HCT116 (cell line): ENCODE results near the gene NUP155. TPM values are rescaled to one million over a fixed set of nuclear protein-coding genes. Genes with fewer than 3 reads are reported as not detected.

Experiments used
- ATAC-seq: fragments of 200-7000 bp; cut with Tn5 transposase; 2 replicates; pipeline ENCODE4 v1.9.1; 2020; ENCODE audit warnings: mild to moderate bottlenecking, moderate library complexity
- Bru-seq: library from RNA; stranded (reverse); fragments of 400-500 nt; gene quantifications from one replicate; lab custom pipeline; 2021; lab: Mats Ljungman, UMichigan
- BruChase-seq, 2 experiments: library from RNA; stranded (reverse); fragments of 400-500 nt; gene quantifications; one replicate each; lab custom pipeline; 2021; lab: Mats Ljungman, UMichigan
- BruUV-seq: library from RNA; stranded (reverse); fragments of 400-500 nt; replicated peaks from 2 replicates; lab custom pipeline; 2021; lab: Mats Ljungman, UMichigan
- CTCF ChIA-PET: fragments of 300-600 bp; sonication (Branson Sonifier 250); formaldehyde crosslinking; loops from one replicate; lab custom pipeline; 2021; ENCODE audit warnings: antibody characterized with exemption; lab: Charles Lee
- POLR2A ChIA-PET: fragments of 300-600, 350-600 bp; sonication (Branson Sonifier 250); formaldehyde crosslinking; loops from one replicate; lab custom pipeline; 2021; ENCODE audit warnings: antibody characterized with exemption; lab: Charles Lee
- RAD21 ChIA-PET, 2 experiments: fragments of 300-600 bp; sonication (Branson Sonifier 250); formaldehyde crosslinking; loops; one replicate each; lab custom pipeline; 2023; ENCODE audit warnings: low total read pairs in 2 of 2; ENCODE audit not compliant: uncharacterized antibody in 2 of 2, unreplicated experiment in 2 of 2, low non-redundant PET in 1 of 2; lab: Charles Lee
- DNase-seq: peaks from one replicate; pipeline ENCODE4 v3.0.0-alpha.2; 2010; ENCODE audit warnings: low read depth, low spot score
- H2AFZ ChIP-seq: fragments of 200-600 bp; shearing (Covaris generic), sonication (generic); 2 replicates; pipeline ENCODE4 v1.6.1; 2017; ENCODE audit warnings: low read depth, mixed run types, mixed read lengths, antibody characterized with exemption, low read length; ENCODE audit not compliant: poor library complexity, severe bottlenecking
- H3K27ac ChIP-seq: 2 replicates; pipeline ENCODE4 v1.5.1; 2012; ENCODE audit warnings: low read depth, low read length
- H3K27me3 ChIP-seq: fragments of 200-600 bp; sonication (generic); 2 replicates; pipeline ENCODE4 v1.6.1; 2016; ENCODE audit warnings: mixed run types, low read length, mixed read lengths; ENCODE audit not compliant: insufficient read depth
- H3K36me3 ChIP-seq, 2 experiments: fragments of 200-500 bp in 1 of 2; fragments of 200-600 bp in 1 of 2; sonication (Bioruptor generic) in 1 of 2; sonication (generic) in 1 of 2; 2 replicates each; pipeline versions ENCODE4 v1.5.1 to v1.6.1; 2014 to 2016; ENCODE audit warnings: low read length in 2 of 2, inconsistent platforms in 1 of 2, mixed read lengths in 1 of 2, mixed run types in 1 of 2; ENCODE audit not compliant: insufficient read depth in 2 of 2, control insufficient read depth in 1 of 2
- H3K4me1 ChIP-seq, 2 experiments: fragments of 200-600 bp in 1 of 2; sonication (generic) in 1 of 2; 2 replicates each; pipeline versions ENCODE4 v1.5.1 to v1.6.1; 2012 to 2017; ENCODE audit warnings: low read length in 2 of 2, inconsistent platforms in 1 of 2, mild to moderate bottlenecking in 1 of 2, mixed read lengths in 1 of 2, mixed run types in 1 of 2, moderate library complexity in 1 of 2; ENCODE audit not compliant: insufficient read depth in 2 of 2, control insufficient read depth in 1 of 2
- H3K4me2 ChIP-seq: fragments of 200-600 bp; sonication (generic); 2 replicates; pipeline ENCODE4 v1.6.1; 2017; ENCODE audit warnings: mixed run types, low read length, mixed read lengths
- H3K4me3 ChIP-seq, 2 experiments: fragments of 200-600 bp in 1 of 2; sonication (generic) in 1 of 2; replicated peaks in 1 of 2; 2 replicates each; pipeline ENCODE4 v1.5.1; 2011 to 2016; ENCODE audit warnings: low read length in 2 of 2, control low read depth in 1 of 2, low read depth in 1 of 2, mild to moderate bottlenecking in 1 of 2, mixed read lengths in 1 of 2, mixed run types in 1 of 2
- H3K79me2 ChIP-seq: fragments of 200-600 bp; sonication (generic); 2 replicates; pipeline ENCODE4 v1.6.1; 2017; ENCODE audit warnings: mild to moderate bottlenecking, mixed run types, low read length, moderate library complexity, mixed read lengths; ENCODE audit not compliant: insufficient read depth
- H3K9ac ChIP-seq: fragments of 200-600 bp; sonication (generic); 2 replicates; pipeline ENCODE4 v1.6.1; 2016; ENCODE audit warnings: low read length, mixed read lengths
- H3K9me2 ChIP-seq: fragments of 200-600 bp; sonication (generic), shearing (Covaris generic); 2 replicates; pipeline ENCODE4 v1.6.1; 2017; ENCODE audit warnings: mixed run types, mild to moderate bottlenecking, moderate library complexity; ENCODE audit not compliant: insufficient read depth
- H3K9me3 ChIP-seq, 2 experiments: fragments of 200-500 bp in 1 of 2; fragments of 200-600 bp in 1 of 2; sonication (Bioruptor generic) in 1 of 2; sonication (generic) in 1 of 2; 2 replicates each; pipeline ENCODE4 v1.6.1; 2014 to 2017; ENCODE audit warnings: low read length in 2 of 2, mixed read lengths in 2 of 2, inconsistent platforms in 1 of 2, low read depth in 1 of 2, mild to moderate bottlenecking in 1 of 2, mixed run types in 1 of 2, moderate library complexity in 1 of 2; ENCODE audit not compliant: control insufficient read depth in 1 of 2, insufficient read depth in 1 of 2
- H4K20me1 ChIP-seq: fragments of 200-600 bp; sonication (generic), shearing (Covaris generic); 2 replicates; pipeline ENCODE4 v1.6.1; 2017; ENCODE audit warnings: mixed run types, mild to moderate bottlenecking, moderate library complexity; ENCODE audit not compliant: insufficient read depth
- ATF3 ChIP-seq: IDR thresholded peaks from 2 replicates; pipeline ENCODE4 v1.6.1; 2012
- CEBPB ChIP-seq: IDR thresholded peaks from 2 replicates; pipeline ENCODE4 v1.6.1; 2012; ENCODE audit warnings: low read depth
- CTCF ChIP-seq, 3 experiments: fragments of 200-600 bp in 1 of 3; sonication (generic) in 1 of 3; IDR thresholded peaks in 2 of 3; conservative IDR thresholded peaks in 1 of 3; 2 replicates each; pipeline ENCODE4 v1.5.1; 2012 to 2017; ENCODE audit warnings: low read depth in 2 of 3, low read length in 2 of 3, antibody characterized with exemption in 1 of 3, borderline replicate concordance in 1 of 3, control low read depth in 1 of 3, mild to moderate bottlenecking in 1 of 3, mixed read lengths in 1 of 3, mixed run types in 1 of 3, moderate library complexity in 1 of 3; ENCODE audit not compliant: insufficient read depth in 1 of 3
- EGR1 ChIP-seq: IDR thresholded peaks from 2 replicates; pipeline ENCODE4 v1.6.1; 2012; ENCODE audit warnings: low read depth
- ELF1 ChIP-seq: IDR thresholded peaks from 2 replicates; pipeline ENCODE4 v1.6.1; 2012; ENCODE audit warnings: low read depth, borderline replicate concordance
- EZH2 ChIP-seq: fragments of 200-600 bp; sonication (generic); IDR thresholded peaks from 2 replicates; pipeline ENCODE4 v1.6.1; 2017; ENCODE audit warnings: antibody characterized with exemption, mixed run types
- FOSL1 ChIP-seq: IDR thresholded peaks from 2 replicates; pipeline ENCODE4 v1.6.1; 2012; ENCODE audit warnings: low read depth
- JUND ChIP-seq: IDR thresholded peaks from 2 replicates; pipeline ENCODE4 v1.6.1; 2012
- MAX ChIP-seq: IDR thresholded peaks from 2 replicates; pipeline ENCODE4 v1.6.1; 2012
- POLR2A ChIP-seq: IDR thresholded peaks from 2 replicates; pipeline ENCODE4 v1.7.0; 2011; ENCODE audit warnings: borderline replicate concordance; ENCODE audit not compliant: insufficient read depth, insufficient read length; ENCODE audit errors: extremely low read depth
- POLR2AphosphoS5 ChIP-seq: IDR thresholded peaks from 2 replicates; pipeline ENCODE4 v1.6.1; 2011; ENCODE audit warnings: mild to moderate bottlenecking, low read depth, low read length, moderate library complexity
- REST ChIP-seq: IDR thresholded peaks from 2 replicates; pipeline ENCODE4 v1.6.1; 2012; ENCODE audit warnings: low read depth
- SIN3A ChIP-seq: IDR thresholded peaks from 2 replicates; pipeline ENCODE4 v1.6.1; 2012; ENCODE audit warnings: low read depth
- SP1 ChIP-seq: IDR thresholded peaks from 2 replicates; pipeline ENCODE4 v1.6.1; 2012; ENCODE audit warnings: low read depth
- SRF ChIP-seq: IDR thresholded peaks from 2 replicates; pipeline ENCODE4 v1.6.1; 2012; ENCODE audit warnings: low read depth
- TCF7L2 ChIP-seq: IDR thresholded peaks from 2 replicates; pipeline ENCODE4 v1.7.0; 2011; ENCODE audit warnings: borderline replicate concordance, inconsistent platforms; ENCODE audit not compliant: insufficient read depth, insufficient read length; ENCODE audit errors: extremely low read depth
- YY1 ChIP-seq: IDR thresholded peaks from 2 replicates; pipeline ENCODE4 v1.6.1; 2011; ENCODE audit warnings: low read length, low read depth, moderate library complexity, mild to moderate bottlenecking; ENCODE audit not compliant: insufficient replicate concordance; ENCODE audit errors: extremely low read depth
- ZFX ChIP-seq: fragments of 450-650 bp; IDR thresholded peaks from 2 replicates; pipeline ENCODE4 v1.6.1; 2017
- ZNF274 ChIP-seq: fragments of 200-500 bp; sonication (Bioruptor generic); IDR thresholded peaks from 2 replicates; pipeline ENCODE4 v1.6.1; 2014; ENCODE audit warnings: mild to moderate bottlenecking, low read depth, low read length, inconsistent platforms
- intact Hi-C: fragments of 100-400 bp; cut with micrococcal nuclease; formaldehyde crosslinking; loops from 2 replicates; pipeline ENCODE4 v1.10.0; 2022
- long read RNA-seq: library from polyadenylated mRNA; unstranded; transcript quantifications from one replicate; pipeline ENCODE4 v2.0.0, GENCODE V29; 2021; ENCODE audit not compliant: unreplicated experiment
- polyA plus RNA-seq: library from polyadenylated mRNA; unstranded; fragments of >200 nt; gene quantifications from 2 replicates; pipeline ENCODE4 v1.2.1, GENCODE V29; 2012; ENCODE audit warnings: missing spikeins
- total RNA-seq: library from RNA; stranded (reverse); gene quantifications from one replicate; pipeline ENCODE4 v1.2.1, GENCODE V29; 2021; ENCODE audit not compliant: unreplicated experiment

The NUP155 gene
- total RNA-seq (80.9 TPM), Bru-seq, nascent RNA (percentile 82 among the genes with signal in this experiment), BruChase-seq, experiment 1, labeled RNA remaining after a 6-hour chase (percentile 89 among the genes with signal in this experiment), BruChase-seq, experiment 2, labeled RNA remaining after a 2-hour chase (percentile 80 among the genes with signal in this experiment)
- 15.1 and 23.5 TPM in 2 replicates for polyA plus RNA-seq
- long read RNA-seq, full-length matches to known transcripts = 77 of 121 reads
- long read RNA-seq, partial matches to known transcripts = 22 of 121 reads
- long read RNA-seq, other reads (novel, unspliced or antisense) = 22 of 121 reads

GRCh38 chr5:37370864-37371726, at the start of gene NUP155:
TSS of gene NUP155 (minus strand) at chr5:37371106. CDS start at chr5:37370977, 129 bp downstream.
- Histone ChIP-seq H3K27ac (peak within 1 kb of the TSS; percentile 74), H4K20me1 (no peaks in the 10 kb centered on the region), H3K9ac (peak within 1 kb of the TSS; percentile 99), H3K27me3 (no peaks in the 10 kb centered on the region), H3K9me3 (no peaks in the 10 kb centered on the region), H3K79me2 (peaks cover 48% of the 10 kb centered on the region), H2AFZ (no peak within 1 kb of the TSS), H3K4me1 (peaks cover 13 to 19% of the 10 kb centered on the region in 2 experiments; a peak in 3 of 4 replicates), H3K4me3 (peak within 1 kb of the TSS; percentile 90 to 99), H3K9me2 (no peaks in the 10 kb centered on the region), H3K36me3 (no peaks in the 10 kb centered on the region; a peak in 1 of 4 replicates), H3K4me2 (peak within 1 kb of the TSS; percentile 82)
- DNase-seq (peak; percentile 95), ATAC-seq (peak; percentile 94)
- intact Hi-C loops = no loop called here
- RAD21 ChIA-PET = interaction anchor here (0.6 to 1.0 kb wide), 2 partner anchors 8 to 46 kb away, joined by 3 to 7 read pairs; partner anchors contain the start of gene WDR70 (in 1 of the 2)
- POLR2A ChIA-PET = interaction anchor here (0.6 to 1.7 kb wide), 7 partner anchors 8 to 651 kb away, joined by 4 to 26 read pairs (median 5); partner anchors contain the start of gene WDR70
- CTCF ChIA-PET = interaction anchor here (0.6 to 1.7 kb wide), 4 partner anchors 8 to 235 kb away, joined by 3 to 10 read pairs (median 4); partner anchors contain the start of gene WDR70
- BruUV-seq = no TSS peak
- TF ChIP-seq YY1 = peak; percentile 47
- no peak for TF ChIP-seq ATF3
- peak; percentile 31; the same call in 1 of the 2 replicates for TF ChIP-seq ZFX
- no peak for TF ChIP-seq CEBPB
- TF ChIP-seq JUND = no peak
- TF ChIP-seq ELF1 = peak; percentile 40; the same call in 1 of the 2 replicates
- no peak for TF ChIP-seq ZNF274
- TF ChIP-seq POLR2A = peak; percentile 90
- TF ChIP-seq SRF = peak; percentile 93
- TF ChIP-seq TCF7L2 = peak; percentile 95
- TF ChIP-seq EGR1 = peak; percentile 11; the same call in 1 of the 2 replicates
- TF ChIP-seq MAX = peak; percentile 86
- TF ChIP-seq REST = no peak
- TF ChIP-seq CTCF (IDR thresholded peaks at IDR 0.05 in 2 of 3, conservative IDR thresholded peaks at IDR 0.05 in 1 of 3; ENCODE audit: borderline replicate concordance in 1 of 3, insufficient read depth in 1 of 3, low read depth in 2 of 3, low read length in 2 of 3) = no peak
- no peak for TF ChIP-seq FOSL1
- TF ChIP-seq POLR2AphosphoS5 = peak; percentile 89
- TF ChIP-seq EZH2 = no peak
- TF ChIP-seq SIN3A = peak; percentile 78
- TF ChIP-seq SP1 = peak; percentile 76
